ENCODE measurements around the gene LYRM4.

Gene LYRM4

DNA sequence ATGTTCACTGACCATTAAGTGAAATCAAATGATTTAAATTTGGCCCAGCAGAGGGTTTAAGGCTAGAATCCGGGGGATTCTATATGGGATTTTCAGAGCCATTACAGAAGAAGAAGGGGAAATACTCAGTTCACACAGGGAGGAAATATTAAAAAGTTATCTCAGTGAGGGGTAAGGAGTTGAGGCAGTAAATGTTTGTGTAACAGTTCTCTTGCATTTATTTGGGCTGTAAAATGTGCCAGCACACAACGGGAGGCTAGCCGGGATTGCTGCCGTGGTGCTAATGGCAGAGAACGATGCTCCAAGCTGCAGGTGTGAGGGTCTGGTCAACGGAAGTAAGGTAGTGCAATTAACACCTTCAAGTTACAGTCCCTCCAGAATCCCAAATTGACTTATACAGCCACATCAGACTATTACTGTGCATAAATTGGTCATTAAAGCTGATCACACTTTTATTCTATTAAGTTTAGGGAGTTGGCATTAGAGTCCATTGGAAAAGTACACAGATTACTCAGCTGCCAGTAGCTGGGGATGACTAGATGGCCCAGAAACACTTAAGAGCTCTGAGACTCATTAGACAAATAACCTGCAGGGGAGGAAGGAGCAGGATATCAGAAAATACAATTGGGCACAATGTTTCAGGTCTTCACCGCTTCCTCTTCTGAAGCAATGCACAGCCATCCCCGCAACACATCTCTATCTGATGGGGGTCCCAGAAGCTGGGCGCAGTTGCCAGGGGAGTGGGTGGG lies 144.3 kb downstream of the LYRM4 start:
- no peak for DNase-seq

DNA sequence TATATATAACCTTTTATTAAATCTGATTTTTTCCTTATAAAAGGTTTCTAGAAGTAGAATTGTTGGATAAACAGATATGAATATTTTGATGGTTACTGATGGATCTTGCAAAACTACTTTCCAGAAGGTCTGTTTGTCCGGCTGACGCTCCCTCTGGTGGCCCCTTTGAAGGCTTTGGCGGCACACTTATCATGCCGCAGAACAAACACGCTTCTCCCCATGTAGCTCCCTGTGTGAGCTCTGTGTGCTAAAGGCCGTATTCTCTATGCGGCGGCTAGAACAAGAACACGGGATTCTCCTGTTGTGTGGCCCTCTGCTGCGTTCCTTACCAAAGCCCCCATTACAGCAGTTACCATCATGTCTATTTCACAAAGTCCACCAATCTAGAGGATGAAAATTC lies 145.6 kb downstream of the LYRM4 start:
- DNase-seq: no peak

DNA sequence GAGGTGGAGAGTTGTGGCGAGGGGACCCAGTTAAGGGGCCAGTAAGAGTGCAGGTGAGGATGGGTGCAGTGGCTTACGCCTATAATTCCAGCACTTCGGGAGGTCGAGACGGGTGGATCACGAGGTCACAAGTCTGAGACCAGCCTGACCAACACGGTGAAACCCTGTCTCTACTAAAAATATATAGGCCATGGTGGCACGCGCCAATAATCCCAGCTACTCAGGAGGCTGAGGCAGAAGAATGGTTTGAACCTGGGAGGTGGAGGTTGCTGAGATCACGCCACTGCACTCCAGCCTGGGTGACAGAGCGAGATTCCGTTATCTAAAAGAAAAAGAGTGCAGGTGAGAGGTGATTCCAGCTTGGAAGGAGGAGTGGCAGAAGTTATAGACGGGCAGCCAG lies 147.7 kb downstream of the LYRM4 start:
- no peak for DNase-seq

DNA sequence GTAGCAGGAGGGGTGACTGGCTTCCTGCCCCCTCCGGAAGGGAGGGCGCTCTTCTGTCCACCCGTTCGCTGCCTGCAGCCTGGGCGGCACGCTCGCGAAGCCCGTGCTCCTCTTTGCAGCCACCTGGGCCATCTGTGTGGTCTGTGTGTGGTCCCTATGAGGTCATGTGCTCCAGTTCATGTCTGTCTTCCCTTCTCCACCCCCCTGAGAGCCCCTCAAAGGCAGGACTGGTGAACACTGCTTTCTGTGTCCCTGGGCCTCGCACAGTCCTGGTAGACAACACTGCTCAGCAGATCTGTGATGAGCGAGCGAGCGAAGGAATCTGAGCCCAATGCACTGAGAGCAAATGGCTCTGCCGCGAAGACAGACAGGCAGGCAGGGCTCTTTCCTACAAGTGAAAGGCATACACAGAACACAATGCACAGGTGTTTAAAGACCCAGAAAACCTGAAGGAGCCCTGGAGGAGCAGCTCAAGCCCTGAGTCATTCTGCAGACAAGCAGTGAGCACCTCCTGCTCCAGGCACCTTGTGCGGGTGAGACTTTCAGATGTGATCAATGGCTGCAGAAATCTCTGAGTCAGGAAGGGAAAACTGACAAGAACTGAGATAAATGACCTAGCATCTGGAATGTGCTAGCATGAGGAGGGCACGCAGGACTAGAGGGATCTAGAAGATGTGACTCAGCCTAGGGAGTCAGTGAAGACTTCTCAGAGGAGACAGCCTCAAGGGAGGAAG lies 148.5 kb downstream of the LYRM4 start:
- DNase-seq: no peak

DNA sequence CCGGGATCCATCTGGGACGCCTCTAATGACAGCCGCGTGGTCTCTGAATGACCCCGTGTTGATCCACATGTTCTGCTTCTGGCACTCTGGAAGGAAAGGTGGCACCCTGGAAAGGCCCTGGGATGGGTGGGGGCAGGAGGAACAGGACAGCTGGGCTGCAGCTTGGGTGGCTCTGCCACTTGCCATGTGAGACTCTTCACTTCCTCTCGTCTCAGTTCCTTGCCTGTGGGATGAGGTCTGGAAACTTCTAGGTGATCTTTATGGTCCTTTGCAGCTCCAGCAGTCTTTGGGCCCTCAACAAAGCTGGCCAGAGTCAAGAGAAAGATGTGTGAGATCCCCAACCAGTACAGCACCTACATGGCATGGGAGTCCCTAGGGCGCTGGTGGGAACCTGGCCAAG lies 149.1 kb downstream of the LYRM4 start:
- DNase-seq: no peak

DNA sequence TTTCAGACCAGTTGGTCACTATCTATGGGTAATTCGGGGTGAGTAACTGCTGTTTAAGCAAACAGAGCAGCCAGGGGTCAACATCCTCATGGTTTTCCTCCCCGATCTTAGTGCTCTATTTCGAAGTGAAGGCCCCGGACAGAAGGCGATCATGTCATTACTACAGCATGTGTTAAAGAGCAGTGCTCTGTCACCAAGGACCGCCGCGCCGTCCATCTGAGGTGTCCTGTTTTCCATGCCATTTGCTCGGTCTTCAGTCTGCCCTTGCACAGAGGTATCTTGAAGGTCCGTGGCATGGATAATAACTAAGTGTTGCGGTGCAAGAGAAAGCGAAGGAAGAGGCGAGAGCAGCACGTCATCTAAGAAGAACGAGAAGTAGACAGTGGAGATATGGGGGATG lies 150.5 kb downstream of the LYRM4 start:
- no peak for DNase-seq

DNA sequence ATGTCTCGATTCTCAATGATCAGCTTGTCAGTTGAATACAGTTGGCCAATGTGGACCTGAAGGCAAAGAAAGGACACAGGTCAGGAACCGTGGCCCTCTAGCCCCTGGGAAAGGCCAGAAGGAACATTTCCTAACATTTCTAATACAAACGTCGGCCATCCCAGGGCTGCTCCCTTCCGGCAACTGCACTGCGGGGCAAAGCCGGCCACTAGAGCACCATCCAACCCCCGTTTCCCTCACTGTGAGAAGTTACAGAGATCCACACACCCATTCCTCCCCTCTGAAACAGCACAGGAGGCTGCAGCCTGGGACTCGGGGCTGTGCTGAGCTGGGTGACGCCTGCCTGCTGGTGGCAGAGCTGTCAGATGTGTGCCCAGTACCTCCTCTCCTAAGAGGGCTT lies 151.3 kb downstream of the LYRM4 start:
- no peak for DNase-seq

DNA sequence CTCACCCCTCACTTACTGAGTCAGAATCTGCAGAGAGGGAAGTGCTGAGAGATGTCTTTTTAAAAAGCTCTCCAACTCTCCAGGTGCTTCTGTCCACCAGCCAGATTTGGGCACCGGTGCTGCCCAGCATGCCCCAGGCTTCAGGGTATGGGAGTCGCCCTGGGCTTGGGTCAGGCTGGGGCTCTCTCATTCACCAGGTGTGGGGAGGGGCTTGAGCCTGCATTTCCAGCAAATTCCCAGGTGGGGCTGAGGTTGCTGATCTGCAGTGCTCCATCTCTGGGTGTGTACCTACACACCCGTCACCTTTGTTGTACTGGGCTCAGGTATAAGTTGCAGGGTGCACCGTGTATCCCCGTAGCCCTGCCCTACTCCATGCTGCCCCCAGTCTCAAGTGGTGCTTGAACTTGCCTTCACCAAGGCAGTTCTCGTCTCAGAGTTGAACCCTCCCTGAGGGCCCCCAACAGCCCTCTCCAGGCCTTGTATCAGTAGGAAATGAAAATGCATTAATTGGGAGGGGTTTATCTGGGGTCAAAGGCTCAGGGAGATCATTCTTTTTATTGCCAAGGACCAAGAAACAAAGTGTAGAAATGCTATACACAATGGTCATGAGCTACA lies 152.1 kb downstream of the LYRM4 start:
- no peak for DNase-seq

DNA sequence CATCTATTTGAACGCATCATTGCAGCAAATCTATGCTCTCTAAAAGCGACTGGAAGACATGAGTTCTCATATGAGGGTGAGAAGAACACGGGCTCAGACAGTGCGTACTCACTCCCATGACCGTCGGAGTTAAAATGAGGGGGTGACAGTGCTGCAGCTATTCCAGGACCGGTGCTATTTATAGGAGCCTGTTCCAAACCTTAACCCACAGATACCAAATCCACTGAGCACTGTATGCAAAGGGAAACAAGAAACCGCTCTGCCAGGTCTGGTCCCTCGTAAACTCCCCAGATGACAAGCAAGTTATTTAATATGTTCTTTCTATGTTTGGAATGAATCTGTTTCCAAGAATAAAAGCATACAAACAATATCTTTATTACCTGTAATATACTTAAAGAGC lies 152.7 kb downstream of the LYRM4 start:
- no peak for DNase-seq

DNA sequence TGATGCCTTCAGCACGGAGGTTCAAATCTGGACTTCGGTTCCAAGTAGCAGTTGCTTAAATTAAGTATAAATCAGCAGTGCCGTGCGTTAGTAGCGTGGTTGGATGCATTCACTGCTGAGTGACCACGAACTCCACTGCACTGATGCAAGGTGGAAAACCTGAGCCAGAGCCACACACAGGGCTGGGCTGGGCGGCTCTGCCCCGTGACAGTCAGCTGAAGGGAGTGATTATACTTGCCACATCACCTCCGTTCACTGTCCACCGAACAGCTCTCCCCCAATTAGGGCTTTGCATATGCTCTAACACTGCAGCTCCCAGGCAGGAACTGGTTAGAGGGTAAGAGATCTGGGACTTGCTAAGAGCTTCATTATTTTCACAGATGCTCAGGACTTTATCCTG lies 153.4 kb downstream of the LYRM4 start:
- DNase-seq: no peak

DNA sequence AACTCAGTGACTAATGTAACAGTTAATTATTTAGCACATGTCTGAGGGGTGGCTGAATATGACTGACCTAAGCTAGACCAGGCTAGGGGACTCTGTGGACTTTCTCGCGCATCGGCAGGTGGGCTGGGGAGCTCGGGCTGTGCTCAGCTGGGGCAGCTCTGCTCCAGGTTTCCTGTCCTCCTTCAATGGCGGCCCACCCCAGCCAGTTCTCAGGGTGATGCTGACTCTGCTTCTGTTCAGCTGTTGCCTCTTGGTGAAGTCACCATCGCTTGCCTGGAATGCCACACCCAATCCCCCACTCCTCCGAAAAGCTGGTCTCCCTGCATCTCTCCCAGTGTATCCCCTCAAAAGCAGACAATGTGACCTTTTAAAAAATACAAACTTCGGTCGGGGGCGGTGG lies 155.6 kb downstream of the LYRM4 start:
- no peak for DNase-seq

DNA sequence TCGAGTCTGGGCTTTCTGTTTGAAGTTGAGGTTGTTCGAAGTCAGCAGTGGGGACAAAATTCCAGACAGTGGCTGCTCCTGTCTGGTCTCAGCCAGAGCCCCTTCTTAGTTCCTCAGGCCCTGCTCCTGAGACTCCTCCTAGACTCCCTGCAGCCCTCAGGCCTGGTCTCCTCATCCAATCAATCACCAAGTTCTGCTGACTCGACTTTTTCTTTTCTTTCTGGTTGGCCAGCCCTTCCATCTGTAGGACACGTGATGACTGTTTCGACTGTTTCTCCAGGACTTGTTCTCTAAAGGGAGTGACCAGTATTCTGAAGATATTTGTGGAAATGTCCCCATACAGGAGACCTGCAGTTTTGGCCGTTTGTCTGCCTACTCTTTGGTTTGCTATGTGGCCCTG lies 156.1 kb downstream of the LYRM4 start:
- DNase-seq: no peak

DNA sequence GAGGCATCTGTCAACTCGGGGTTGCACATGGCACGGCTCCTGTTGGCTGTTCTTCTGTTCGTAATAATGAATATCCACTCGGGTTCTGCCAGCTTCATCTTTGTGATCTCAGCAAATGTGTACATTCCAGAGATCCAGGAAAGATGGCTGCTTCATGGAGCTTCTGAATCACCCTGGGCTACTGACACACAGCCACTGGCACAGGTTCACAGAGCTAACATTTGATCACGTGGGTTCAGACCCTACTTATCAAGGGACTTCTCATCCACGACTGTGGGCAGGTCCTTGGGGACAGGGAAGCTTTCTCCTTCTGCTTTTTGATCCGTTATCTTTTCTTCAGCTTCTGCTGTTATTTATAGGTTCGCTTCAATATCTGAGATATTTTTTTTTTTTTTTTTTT lies 157.5 kb downstream of the LYRM4 start:
- no peak for DNase-seq

DNA sequence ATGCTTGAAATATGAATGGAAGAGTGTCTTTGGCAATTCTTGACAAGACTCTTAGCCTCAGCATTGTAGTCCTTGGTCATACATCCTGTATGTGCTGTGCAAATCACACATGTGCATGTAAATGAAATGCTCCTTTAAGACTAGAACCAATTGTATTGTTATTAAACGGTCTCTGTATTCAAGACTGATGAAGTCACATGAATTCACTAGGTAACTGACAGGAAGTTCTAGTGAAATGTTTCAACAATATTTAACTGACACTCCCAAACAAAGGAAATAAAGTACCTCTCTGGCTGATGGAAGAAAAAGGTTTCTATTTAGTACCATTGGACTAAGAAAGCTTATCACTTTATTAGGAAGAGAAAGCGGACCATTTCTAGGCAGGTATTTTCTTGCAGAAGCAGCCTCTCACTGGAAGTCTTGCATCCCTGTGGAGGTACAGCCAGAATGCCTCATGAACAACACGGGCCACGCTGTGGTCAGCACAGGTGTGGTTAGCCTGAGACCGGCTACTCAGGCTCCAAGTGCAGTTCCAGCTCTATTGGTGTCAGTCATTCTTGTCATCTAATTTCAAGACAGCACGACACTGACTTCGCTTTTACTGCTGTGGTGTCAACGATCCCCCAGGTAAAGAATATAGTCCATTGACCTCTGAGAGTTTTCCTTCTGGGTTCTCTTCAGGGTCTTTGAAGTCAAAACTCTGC lies 158.3 kb downstream of the LYRM4 start:
- DNase-seq: no peak

DNA sequence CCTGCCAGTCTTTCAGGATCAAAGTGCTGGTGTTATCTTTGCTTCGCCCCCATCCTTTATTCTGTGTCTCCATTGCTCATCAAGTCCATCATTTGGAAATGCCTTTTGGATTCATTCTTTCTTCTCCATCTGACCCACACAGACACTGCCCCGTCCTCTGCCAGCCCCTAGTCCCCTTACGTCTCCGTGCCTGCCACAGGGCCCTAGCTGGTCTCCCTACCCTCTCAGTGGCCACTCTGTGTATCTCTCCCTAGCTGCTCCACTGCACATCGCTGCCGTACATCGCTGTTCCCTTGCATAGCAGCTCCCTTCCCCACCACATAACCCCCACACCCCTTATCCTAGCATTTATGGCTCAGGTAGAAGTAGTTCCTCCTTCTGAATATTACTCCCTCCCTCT lies 159.9 kb downstream of the LYRM4 start:
- DNase-seq: no peak

DNA sequence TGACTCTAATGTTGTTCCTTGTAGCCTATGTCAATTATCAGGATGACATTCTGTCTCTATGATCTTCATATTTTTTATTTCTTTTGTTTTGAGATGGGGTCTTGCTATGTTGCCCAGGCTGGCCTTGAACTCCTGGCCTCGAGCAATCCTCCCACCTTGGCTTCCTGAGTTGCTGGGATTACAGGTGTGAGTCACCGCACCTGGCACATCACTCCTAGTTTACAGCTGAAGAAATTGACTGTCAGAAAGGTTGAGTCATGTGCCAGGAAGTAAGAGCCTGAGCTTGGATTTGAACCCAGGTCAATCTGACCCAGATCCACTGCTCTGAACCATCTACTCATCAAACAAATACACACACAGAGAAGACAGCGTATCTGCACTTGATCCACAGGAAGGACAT lies 161.2 kb downstream of the LYRM4 start:
- no peak for DNase-seq

DNA sequence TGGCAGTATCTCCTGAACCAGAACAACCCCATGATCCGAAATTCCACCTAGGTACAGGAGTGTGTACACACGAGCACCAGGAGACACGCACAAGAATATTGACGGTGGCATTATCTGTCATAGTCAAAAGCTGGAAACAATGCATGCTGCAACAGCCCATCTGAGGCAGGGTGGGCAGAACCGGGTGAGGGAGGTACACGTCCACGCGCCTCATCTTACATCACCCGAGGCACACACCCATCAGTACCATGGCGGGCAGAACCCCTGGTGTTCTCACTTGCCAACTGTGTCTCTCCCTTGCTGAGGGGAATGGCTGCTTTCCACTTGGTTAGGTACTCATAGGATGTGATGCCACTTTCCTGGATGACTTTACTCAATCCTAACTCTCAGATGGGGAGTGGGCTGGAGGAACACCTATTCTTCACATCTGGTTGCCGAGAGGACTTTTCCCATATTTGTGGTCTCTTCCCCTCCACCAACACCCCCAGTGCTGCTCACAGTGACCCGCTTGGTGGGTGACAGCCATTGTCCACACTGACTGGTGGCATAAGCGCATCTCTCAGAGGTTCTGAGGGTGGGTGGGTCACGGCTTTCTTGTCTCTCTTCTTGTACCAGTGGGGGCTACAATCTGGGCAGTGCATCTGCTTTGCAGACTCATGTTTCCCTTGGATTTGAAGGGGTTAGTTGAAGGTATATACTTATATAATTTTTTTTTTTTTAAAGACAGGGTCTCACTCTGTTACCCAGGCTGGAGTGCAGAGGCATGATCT lies 162.1 kb downstream of the LYRM4 start:
- no peak for DNase-seq

DNA sequence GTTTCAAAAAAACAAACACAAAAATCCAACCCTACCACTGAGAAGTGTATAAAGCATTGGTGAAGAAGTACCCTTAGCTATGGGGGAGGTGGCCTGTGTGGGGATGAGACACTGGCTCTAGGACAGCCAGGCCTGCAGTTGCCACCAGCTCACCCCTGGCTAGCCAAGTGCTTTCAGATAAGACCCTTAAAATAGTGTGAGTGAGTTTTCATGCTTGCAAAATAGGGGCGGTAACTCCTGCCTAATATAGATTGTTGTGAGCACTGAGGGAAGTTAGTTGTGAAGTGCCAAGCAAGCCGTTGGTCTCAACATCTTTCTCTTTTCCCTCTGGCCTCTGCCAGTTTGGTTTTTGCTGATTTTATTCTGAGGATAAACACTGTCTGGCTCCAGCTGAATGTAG lies 164.3 kb downstream of the LYRM4 start:
- no peak for DNase-seq

DNA sequence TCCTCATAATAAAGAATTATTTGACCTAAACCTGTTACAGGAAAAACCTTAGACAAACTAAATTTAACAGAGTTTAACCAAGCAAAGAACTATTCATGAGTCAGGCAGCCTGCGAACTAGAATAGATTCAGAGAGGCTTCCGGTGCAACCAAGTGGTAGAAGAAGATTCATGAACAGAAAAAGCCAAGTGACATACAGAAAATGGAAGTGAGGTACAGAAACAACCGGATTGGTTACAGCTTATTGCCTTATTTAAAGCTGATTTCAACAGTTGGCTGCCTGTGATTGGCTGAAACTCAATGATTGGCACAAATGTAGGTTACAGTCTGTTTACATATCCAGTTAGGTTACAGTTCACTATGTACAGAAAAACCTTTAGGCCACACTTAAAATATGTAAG lies 165.5 kb downstream of the LYRM4 start:
- DNase-seq: no peak

DNA sequence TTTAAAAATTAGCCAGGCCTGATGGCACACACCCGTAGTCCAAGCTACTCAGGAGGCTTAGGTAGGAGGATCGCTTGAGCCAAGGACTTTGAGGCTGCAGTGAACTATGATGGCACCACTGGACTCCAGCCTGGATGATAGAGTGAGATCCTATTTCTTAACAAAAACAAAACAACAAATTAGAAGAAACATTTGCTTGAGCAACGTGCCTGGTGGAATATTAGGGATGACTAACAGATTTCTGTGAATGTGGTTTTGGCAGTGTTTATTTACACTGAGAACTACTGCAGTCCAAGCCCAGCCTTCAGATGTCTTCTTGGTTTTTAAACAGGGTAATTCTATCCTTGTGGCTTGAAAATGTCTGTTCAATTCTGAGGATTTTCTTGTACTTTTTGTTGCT lies 166.4 kb downstream of the LYRM4 start:
- DNase-seq: no peak

DNA sequence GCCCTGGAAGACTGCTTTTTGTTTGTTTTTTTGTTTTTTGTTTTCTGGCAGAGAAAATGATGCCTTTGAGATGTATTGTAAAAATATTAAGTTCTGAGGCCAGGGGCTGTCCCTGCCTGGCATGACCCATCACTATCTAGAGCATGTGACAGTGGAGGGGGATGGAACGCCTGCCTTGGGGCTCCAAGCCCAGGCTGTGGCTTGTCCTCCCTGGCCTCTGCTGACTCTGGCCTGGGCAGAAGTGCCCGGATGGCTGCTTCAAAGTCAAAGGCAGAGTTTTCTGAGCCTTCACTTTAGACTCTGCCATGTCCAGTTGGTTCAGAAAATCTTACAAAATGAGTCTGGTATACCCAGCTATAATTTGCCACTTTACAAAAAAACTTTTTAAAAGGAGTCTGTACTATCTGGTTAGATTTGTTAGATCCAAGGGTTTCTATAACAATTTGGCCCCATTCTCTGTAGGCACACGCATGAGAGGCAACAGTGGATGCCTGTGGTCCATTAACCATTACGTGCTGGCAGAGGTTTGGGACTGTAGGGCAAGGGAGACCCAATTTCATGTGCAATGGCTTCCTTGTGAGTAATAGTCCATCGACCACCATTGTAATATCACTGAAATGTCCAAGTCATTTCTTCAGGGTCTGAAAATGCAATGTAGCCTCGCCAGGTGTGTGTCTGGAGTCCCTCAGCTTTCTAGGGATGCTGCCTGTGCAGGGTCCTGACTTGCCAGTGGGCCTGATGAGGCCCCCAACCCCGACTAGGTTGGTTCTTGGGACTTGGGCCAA lies 167.3 kb downstream of the LYRM4 start:
- DNase-seq: no peak
